ENCODE measurements around the gene RBFOX1. TPM values are rescaled to one million over a fixed set of nuclear protein-coding genes. Genes with fewer than 3 reads are reported as not detected.

RBFOX1 gene
- total RNA-seq, 2 donors from 2014 or later, result not detected

- TF ChIP-seq CTCF (IDR thresholded peaks at IDR 0.05), result no peak
- TF ChIP-seq POLR2A (IDR thresholded peaks at IDR 0.05), result no peak
- intact Hi-C loops (cut with DNase I), result no loop called here
- Histone ChIP-seq H3K36me3 (replicated peaks in 1 of 2; ENCODE audit: insufficient read depth in 1 of 2, low read depth in 2 of 2) (no peaks in the 10 kb centered on the region), H3K4me1 (no peaks in the 10 kb centered on the region), H3K27me3 (no peaks in the 10 kb centered on the region), H3K4me3 (no peak overlapping the region), H3K9me3 (no peaks in the 10 kb centered on the region), H3K27ac (no peak overlapping the region)
- ATAC-seq, result no peak
- DNase-seq, result no peak
- WGBS, 2 donors, result 48 to 53% methylated on average over 11 of the region's 11 CpGs
These were observed 111.2 kb downstream of the RBFOX1 start for GRCh38 chr16:7443648-7444365.

GRCh38 chr16:7449306-7449705 is 116.7 kb downstream of the RBFOX1 start:
- H3K27me3 ChIP-seq, result no peaks in the 10 kb centered on the region
- intact Hi-C loops (cut with DNase I), result no loop called here
- ATAC-seq (no peak), DNase-seq (no peak)
- H3K36me3 ChIP-seq (replicated peaks in 1 of 2; ENCODE audit: insufficient read depth in 1 of 2, low read depth in 2 of 2), result no peaks in the 10 kb centered on the region
- H3K4me3 ChIP-seq, result no peak overlapping the region
- 71 to 75% methylated on average over 3 of the region's 3 CpGs for WGBS, 2 donors
- no peaks in the 10 kb centered on the region for H3K4me1 ChIP-seq
- TF ChIP-seq CTCF (IDR thresholded peaks at IDR 0.05), result no peak
- TF ChIP-seq POLR2A (IDR thresholded peaks at IDR 0.05), result no peak
- H3K9me3 ChIP-seq, result no peaks in the 10 kb centered on the region
- H3K27ac ChIP-seq, result no peak overlapping the region

GRCh38 chr16:7449808-7450207 is 117.2 kb downstream of the RBFOX1 start:
- 76 to 81% methylated on average over 7 of the region's 7 CpGs for WGBS, 2 donors
- Histone ChIP-seq H3K27me3 (no peaks in the 10 kb centered on the region), H3K4me1 (no peaks in the 10 kb centered on the region), H3K27ac (no peak overlapping the region), H3K4me3 (no peak overlapping the region), H3K36me3 (replicated peaks in 1 of 2; ENCODE audit: insufficient read depth in 1 of 2, low read depth in 2 of 2) (no peaks in the 10 kb centered on the region), H3K9me3 (no peaks in the 10 kb centered on the region)
- TF ChIP-seq CTCF (IDR thresholded peaks at IDR 0.05) (no peak), POLR2A (IDR thresholded peaks at IDR 0.05) (no peak)
- ATAC-seq (no peak), DNase-seq (no peak)
- intact Hi-C loops (cut with DNase I), result no loop called here

- intact Hi-C loops (cut with DNase I), result no loop called here
- Histone ChIP-seq H3K4me3 (no peak overlapping the region), H3K4me1 (no peaks in the 10 kb centered on the region), H3K27me3 (no peaks in the 10 kb centered on the region), H3K36me3 (replicated peaks in 1 of 2; ENCODE audit: insufficient read depth in 1 of 2, low read depth in 2 of 2) (no peaks in the 10 kb centered on the region), H3K27ac (no peak overlapping the region), H3K9me3 (no peaks in the 10 kb centered on the region)
- DNase-seq (no peak), ATAC-seq (no peak)
- 65 to 71% methylated on average over 7 of the region's 7 CpGs for WGBS, 2 donors
- TF ChIP-seq CTCF (IDR thresholded peaks at IDR 0.05) (no peak), POLR2A (IDR thresholded peaks at IDR 0.05) (no peak)
These were observed 117.8 kb downstream of the RBFOX1 start for GRCh38 chr16:7450440-7450839.

GRCh38 chr16:7452090-7452489 is 119.4 kb downstream of the RBFOX1 start:
- Histone ChIP-seq H3K36me3 (replicated peaks in 1 of 2; ENCODE audit: insufficient read depth in 1 of 2, low read depth in 2 of 2) (no peaks in the 10 kb centered on the region), H3K9me3 (no peaks in the 10 kb centered on the region), H3K27ac (no peak overlapping the region), H3K27me3 (no peaks in the 10 kb centered on the region), H3K4me3 (no peak overlapping the region), H3K4me1 (no peaks in the 10 kb centered on the region)
- WGBS, 2 donors, result 72 to 74% methylated on average over 6 of the region's 6 CpGs
- no peak for ATAC-seq
- TF ChIP-seq CTCF (IDR thresholded peaks at IDR 0.05) (no peak), POLR2A (IDR thresholded peaks at IDR 0.05) (no peak)
- intact Hi-C loops (cut with DNase I), result no loop called here
- DNase-seq, result no peak
